SK-N-SH (cell line): ENCODE measurements around the gene RRM2.

ENCODE experiments used
- EZH2phosphoT487 ChIP-seq: fragments of 200-600 bp; sonication (generic); IDR thresholded peaks from 2 replicates; pipeline ENCODE4 v1.6.1; 2017; ENCODE audit warnings: low read depth, mixed run types, mild to moderate bottlenecking, antibody characterized with exemption, moderate library complexity, borderline replicate concordance
- MAX ChIP-seq: IDR thresholded peaks from 2 replicates; pipeline ENCODE4 v1.4.0; 2012; ENCODE audit warnings: low read depth
- NFIC ChIP-seq: IDR thresholded peaks from 2 replicates; pipeline ENCODE4 v1.4.0; 2012; ENCODE audit warnings: borderline replicate concordance
- RAD21 ChIP-seq: IDR thresholded peaks from 2 replicates; pipeline ENCODE4 v1.6.1; 2012; ENCODE audit warnings: mild to moderate bottlenecking, low read length
- TAF1 ChIP-seq: IDR thresholded peaks from 2 replicates; pipeline ENCODE4 v1.6.1; 2012; ENCODE audit warnings: low read depth, mild to moderate bottlenecking, low read length, moderate library complexity, borderline replicate concordance
- TF ChIP-seq, protein P1 (sequence below): fragments of 200-600 bp; sonication (generic); IDR thresholded peaks from 2 replicates; pipeline ENCODE4 v1.6.1; 2017; ENCODE audit warnings: antibody characterized with exemption, mild to moderate bottlenecking, moderate library complexity

GRCh38 chr2:10137053-10137843 is 14.7 kb downstream of the RRM2 start:
- TF ChIP-seq, protein P1, sequence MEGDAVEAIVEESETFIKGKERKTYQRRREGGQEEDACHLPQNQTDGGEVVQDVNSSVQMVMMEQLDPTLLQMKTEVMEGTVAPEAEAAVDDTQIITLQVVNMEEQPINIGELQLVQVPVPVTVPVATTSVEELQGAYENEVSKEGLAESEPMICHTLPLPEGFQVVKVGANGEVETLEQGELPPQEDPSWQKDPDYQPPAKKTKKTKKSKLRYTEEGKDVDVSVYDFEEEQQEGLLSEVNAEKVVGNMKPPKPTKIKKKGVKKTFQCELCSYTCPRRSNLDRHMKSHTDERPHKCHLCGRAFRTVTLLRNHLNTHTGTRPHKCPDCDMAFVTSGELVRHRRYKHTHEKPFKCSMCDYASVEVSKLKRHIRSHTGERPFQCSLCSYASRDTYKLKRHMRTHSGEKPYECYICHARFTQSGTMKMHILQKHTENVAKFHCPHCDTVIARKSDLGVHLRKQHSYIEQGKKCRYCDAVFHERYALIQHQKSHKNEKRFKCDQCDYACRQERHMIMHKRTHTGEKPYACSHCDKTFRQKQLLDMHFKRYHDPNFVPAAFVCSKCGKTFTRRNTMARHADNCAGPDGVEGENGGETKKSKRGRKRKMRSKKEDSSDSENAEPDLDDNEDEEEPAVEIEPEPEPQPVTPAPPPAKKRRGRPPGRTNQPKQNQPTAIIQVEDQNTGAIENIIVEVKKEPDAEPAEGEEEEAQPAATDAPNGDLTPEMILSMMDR = no peak
- no peak for TF ChIP-seq TAF1
- no peak for TF ChIP-seq RAD21
- TF ChIP-seq NFIC = no peak
- TF ChIP-seq EZH2phosphoT487 = no peak
- TF ChIP-seq MAX = no peak
